ENCODE measurements around the gene SCN2B.

GRCh38 chr11:118175031-118175992 lies 1.1 kb downstream of the SCN2B start:
- TF ChIP-seq CTCF (IDR thresholded peaks at IDR 0.05): no peak
- TF ChIP-seq POLR2AphosphoS5 (IDR thresholded peaks at IDR 0.05): no peak
- TF ChIP-seq POLR2A (IDR thresholded peaks at IDR 0.05): no peak
- TF ChIP-seq EP300 (IDR thresholded peaks at IDR 0.05): no peak
